GM10248 (cell line): ENCODE results near the gene MLF1.

Experiments
- CTCF ChIA-PET: fragments of 300-600 bp; sonication (Branson Sonifier 250); formaldehyde crosslinking; extraction: SDS; loops from one replicate; lab custom pipeline; 2021; ENCODE audit warnings: antibody characterized with exemption; lab: Yijun Ruan, JAX
- POLR2A ChIA-PET: fragments of 350-650 bp; sonication (Branson Sonifier 250); formaldehyde crosslinking; extraction: SDS; loops from one replicate; lab custom pipeline; 2020; ENCODE audit warnings: antibody characterized with exemption; lab: Yijun Ruan, JAX
- DNase-seq: peaks from one replicate; pipeline ENCODE4 v3.0.0; 2012; ENCODE audit errors: extremely low spot score
- CTCF ChIP-seq: IDR thresholded peaks from 2 replicates; pipeline ENCODE4 v1.5.1; 2012; ENCODE audit warnings: mild to moderate bottlenecking, low read depth; ENCODE audit errors: extremely low read depth, missing control alignments, control extremely low read depth

MLF1 gene

GRCh38 chr3:158600787-158601186 is 29.8 kb downstream of the MLF1 start:
- ChIA-PET CTCF (interaction anchor here (1.1 kb wide), 1 partner anchor 15 kb away, joined by 3 read pairs; no protein-coding TSS in a partner anchor), POLR2A (no interaction called here)
- TF ChIP-seq CTCF: no peak
- DNase-seq: no peak

- no peak for DNase-seq
- POLR2A ChIA-PET: no interaction called here
- CTCF ChIA-PET: no interaction called here
- TF ChIP-seq CTCF: no peak
Measured at GRCh38 chr3:158602227-158602626, 31.2 kb downstream of the MLF1 start.

- CTCF ChIA-PET: interaction anchor here (1.6 to 3.4 kb wide), 2 partner anchors 8 to 27 kb away, joined by 5 to 10 read pairs; partner anchors contain the start of gene GFM1
- POLR2A ChIA-PET: no interaction called here
- DNase-seq: no peak
Measured at GRCh38 chr3:158617982-158618875, 47.2 kb downstream of the MLF1 start.

GRCh38 chr3:158625881-158626280 is 54.9 kb downstream of the MLF1 start:
- TF ChIP-seq CTCF: no peak
- ChIA-PET CTCF (interaction anchor here (1.4 kb wide), 1 partner anchor 18 kb away, joined by 3 read pairs; the partner anchor contains the start of gene GFM1), POLR2A (no interaction called here)
- DNase-seq: no peak

More at GRCh38 chr3:158617982-158618875, 47.2 kb downstream of the MLF1 start:
- no peak for TF ChIP-seq CTCF

GRCh38 chr3:158631981-158632380 is 61.0 kb downstream of the MLF1 start:
- TF ChIP-seq CTCF: no peak
- CTCF ChIA-PET: interaction anchor here (2.4 kb wide), 1 partner anchor 12 kb away, joined by 7 read pairs; the partner anchor contains the start of gene GFM1
- POLR2A ChIA-PET: no interaction called here
- no peak for DNase-seq

GRCh38 chr3:158640646-158641045 is 69.7 kb downstream of the MLF1 start:
- DNase-seq: no peak
- TF ChIP-seq CTCF: no peak
- ChIA-PET CTCF (no interaction called here), POLR2A (no interaction called here)
